HG02840 (cell line): Measurements from ENCODE around the gene SPP2.

ENCODE experiments used
- ATAC-seq: cut with Tn5 transposase; IDR thresholded peaks from one replicate; pipeline ENCODE4 v1.9.1; 2021; ENCODE audit warnings: mild to moderate bottlenecking, moderate library complexity, moderate number of reproducible peaks; ENCODE audit not compliant: unreplicated experiment, low FRiP score

SPP2 gene

GRCh38 chr2:234083572-234084348 is 33.3 kb downstream of the SPP2 start:
- ATAC-seq: no peak

GRCh38 chr2:234091432-234091879 is 41.0 kb downstream of the SPP2 start:
- ATAC-seq: no peak

GRCh38 chr2:234091883-234092282 is 41.4 kb downstream of the SPP2 start:
- no peak for ATAC-seq

- ATAC-seq: no peak
Measured at GRCh38 chr2:234092344-234092743, 41.8 kb downstream of the SPP2 start.

- no peak for ATAC-seq
Measured at GRCh38 chr2:234095301-234095700, 44.8 kb downstream of the SPP2 start.

GRCh38 chr2:234096164-234096563 is 45.7 kb downstream of the SPP2 start:
- ATAC-seq: no peak

- no peak for ATAC-seq
Measured at GRCh38 chr2:234098681-234099080, 48.2 kb downstream of the SPP2 start.

GRCh38 chr2:234099266-234099665 is 48.8 kb downstream of the SPP2 start:
- ATAC-seq: no peak

GRCh38 chr2:234100686-234101085 is 50.2 kb downstream of the SPP2 start:
- ATAC-seq: no peak

- no peak for ATAC-seq
Measured at GRCh38 chr2:234102112-234102511, 51.6 kb downstream of the SPP2 start.

GRCh38 chr2:234107861-234108260 is 57.4 kb downstream of the SPP2 start:
- no peak for ATAC-seq

GRCh38 chr2:234109321-234109720 is 58.8 kb downstream of the SPP2 start:
- ATAC-seq: no peak

GRCh38 chr2:234110219-234110618 is 59.7 kb downstream of the SPP2 start:
- ATAC-seq: no peak

- ATAC-seq: no peak
Measured at GRCh38 chr2:234111523-234111922, 61.0 kb downstream of the SPP2 start.

- no peak for ATAC-seq
Measured at GRCh38 chr2:234116010-234116409, 65.5 kb downstream of the SPP2 start.

GRCh38 chr2:234121999-234122398 is 71.5 kb downstream of the SPP2 start:
- no peak for ATAC-seq

GRCh38 chr2:234125451-234126145 is 75.1 kb downstream of the SPP2 start:
- ATAC-seq: no peak

- no peak for ATAC-seq
Measured at GRCh38 chr2:234126146-234126470, 75.6 kb downstream of the SPP2 start.
